ENCODE data around the gene ANKZF1.

DNA sequence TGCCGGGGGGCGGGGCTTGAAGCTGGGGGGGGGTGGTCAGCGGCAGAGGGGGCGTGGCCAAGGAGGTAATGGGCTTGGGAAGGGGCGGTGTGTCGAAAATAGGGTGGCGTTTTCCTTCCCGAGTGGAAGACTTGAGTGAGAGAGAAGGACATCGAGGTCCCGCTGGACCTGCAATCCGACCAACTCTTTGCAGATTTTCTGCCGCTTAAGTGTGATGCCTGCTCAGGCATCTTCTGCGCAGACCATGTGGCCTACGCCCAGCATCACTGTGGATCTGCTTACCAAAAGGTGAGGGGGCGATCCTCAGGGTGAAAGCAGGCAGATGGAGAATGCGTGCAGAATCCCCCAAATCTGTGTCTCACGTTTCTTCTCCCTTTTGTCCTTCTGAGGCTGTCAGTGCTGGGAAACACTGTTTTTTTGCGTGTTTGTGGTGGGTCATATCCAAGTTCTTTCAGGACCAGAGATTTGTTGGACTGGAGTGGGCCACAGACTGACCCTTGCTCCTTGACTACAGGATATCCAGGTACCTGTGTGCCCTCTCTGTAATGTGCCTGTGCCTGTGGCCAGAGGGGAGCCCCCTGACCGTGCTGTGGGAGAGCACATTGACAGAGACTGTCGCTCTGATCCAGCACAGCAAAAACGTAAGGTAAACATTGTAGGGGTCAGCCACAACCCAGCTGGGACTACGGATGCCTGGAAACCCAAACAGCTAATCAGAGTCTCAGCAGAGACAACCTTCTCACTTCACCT, 22.3 kb upstream of the ANKZF1 start:
- TF ChIP-seq, protein P1, sequence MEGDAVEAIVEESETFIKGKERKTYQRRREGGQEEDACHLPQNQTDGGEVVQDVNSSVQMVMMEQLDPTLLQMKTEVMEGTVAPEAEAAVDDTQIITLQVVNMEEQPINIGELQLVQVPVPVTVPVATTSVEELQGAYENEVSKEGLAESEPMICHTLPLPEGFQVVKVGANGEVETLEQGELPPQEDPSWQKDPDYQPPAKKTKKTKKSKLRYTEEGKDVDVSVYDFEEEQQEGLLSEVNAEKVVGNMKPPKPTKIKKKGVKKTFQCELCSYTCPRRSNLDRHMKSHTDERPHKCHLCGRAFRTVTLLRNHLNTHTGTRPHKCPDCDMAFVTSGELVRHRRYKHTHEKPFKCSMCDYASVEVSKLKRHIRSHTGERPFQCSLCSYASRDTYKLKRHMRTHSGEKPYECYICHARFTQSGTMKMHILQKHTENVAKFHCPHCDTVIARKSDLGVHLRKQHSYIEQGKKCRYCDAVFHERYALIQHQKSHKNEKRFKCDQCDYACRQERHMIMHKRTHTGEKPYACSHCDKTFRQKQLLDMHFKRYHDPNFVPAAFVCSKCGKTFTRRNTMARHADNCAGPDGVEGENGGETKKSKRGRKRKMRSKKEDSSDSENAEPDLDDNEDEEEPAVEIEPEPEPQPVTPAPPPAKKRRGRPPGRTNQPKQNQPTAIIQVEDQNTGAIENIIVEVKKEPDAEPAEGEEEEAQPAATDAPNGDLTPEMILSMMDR (IDR thresholded peaks at IDR 0.05): no peak
- TF ChIP-seq POLR2AphosphoS5 (IDR thresholded peaks at IDR 0.05; ENCODE audit: low read depth, low read length): 0 out of 2 replicates have a peak, but pooled peaks have one; percentile 4
- no peak for TF ChIP-seq SIN3A (IDR thresholded peaks at IDR 0.05; ENCODE audit: borderline replicate concordance, insufficient read depth, low read depth, low read length)
